SU-DHL-6 (cell line): ENCODE measurements around the gene THSD4.

Experiments
- H2AFZ ChIP-seq: fragments of 200-600 bp; sonication (generic); 2 replicates; pipeline ENCODE4 v1.6.1; 2014; ENCODE audit warnings: low read depth, mild to moderate bottlenecking, moderate library complexity, mixed read lengths, antibody characterized with exemption, low read length; ENCODE audit not compliant: severe bottlenecking
- H3F3A ChIP-seq: fragments of 200-600 bp; shearing (Covaris generic); 2 replicates; pipeline ENCODE4 v1.6.0; 2016; ENCODE audit warnings: antibody characterized with exemption, mild to moderate bottlenecking; ENCODE audit not compliant: insufficient read depth
- H3K27ac ChIP-seq: fragments of 200-600 bp; sonication (generic); 2 replicates; pipeline ENCODE4 v1.5.1; 2016; ENCODE audit warnings: low read depth, mild to moderate bottlenecking, low read length, moderate library complexity, mixed read lengths
- H3K27me3 ChIP-seq: fragments of 200-600 bp; sonication (generic), shearing (Covaris generic); 2 replicates; pipeline ENCODE4 v1.6.0; 2014; ENCODE audit warnings: mild to moderate bottlenecking, low read length
- H3K36me3 ChIP-seq: fragments of 200-600 bp; sonication (generic); 2 replicates; pipeline ENCODE4 v1.6.1; 2014; ENCODE audit warnings: mild to moderate bottlenecking, low read length, mixed read lengths
- H3K4me2 ChIP-seq: fragments of 300-600, 200-600 bp; shearing (Covaris generic), sonication (generic); 2 replicates; pipeline ENCODE4 v1.6.0; 2014; ENCODE audit warnings: low read length, low read depth, mild to moderate bottlenecking; ENCODE audit not compliant: poor library complexity, severe bottlenecking
- H3K4me3 ChIP-seq: fragments of 200-600 bp; sonication (generic); 2 replicates; pipeline ENCODE4 v1.5.1; 2014; ENCODE audit warnings: antibody characterized with exemption, low read length, mild to moderate bottlenecking, mixed read lengths; ENCODE audit not compliant: insufficient read depth, poor library complexity, severe bottlenecking
- H3K79me2 ChIP-seq: fragments of 200-600 bp; sonication (generic); 2 replicates; pipeline ENCODE4 v1.6.1; 2014; ENCODE audit warnings: mild to moderate bottlenecking, low read length, moderate library complexity; ENCODE audit not compliant: insufficient read depth
- H3K9ac ChIP-seq: fragments of 200-600 bp; sonication (generic); 2 replicates; pipeline ENCODE4 v1.7.0; 2014; ENCODE audit warnings: mild to moderate bottlenecking, low read length
- H3K9me2 ChIP-seq: fragments of 200-600 bp; sonication (generic); replicated peaks from 2 replicates; pipeline ENCODE4 v1.6.1; 2014; ENCODE audit warnings: low read length; ENCODE audit not compliant: insufficient read depth
- H3K9me3 ChIP-seq: fragments of 200-600 bp; sonication (generic); 2 replicates; pipeline ENCODE4 v1.6.1; 2014; ENCODE audit warnings: low read length, mixed read lengths; ENCODE audit not compliant: insufficient read depth
- H4K20me1 ChIP-seq: fragments of 200-600 bp; sonication (generic); 2 replicates; pipeline ENCODE4 v1.6.1; 2014; ENCODE audit warnings: low read depth, mild to moderate bottlenecking, antibody characterized with exemption, low read length, moderate library complexity, mixed read lengths
- CTCF ChIP-seq: fragments of 200-600 bp; sonication (generic); IDR thresholded peaks from one replicate; pipeline ENCODE4 v1.5.1; 2017; ENCODE audit warnings: antibody characterized with exemption, mild to moderate bottlenecking, low read length, moderate library complexity; ENCODE audit not compliant: insufficient read depth, poor library complexity, severe bottlenecking
- EZH2phosphoT487 ChIP-seq: fragments of 200-600 bp; sonication (generic), shearing (Covaris generic); conservative IDR thresholded peaks from 2 replicates; pipeline ENCODE4 v1.6.1; 2018; ENCODE audit warnings: mild to moderate bottlenecking, antibody characterized with exemption, low read length, moderate library complexity, mixed read lengths

The THSD4 gene

GRCh38 chr15:71180986-71181853, 65.9 kb downstream of the THSD4 start:
- no peak for TF ChIP-seq CTCF
- no peak for TF ChIP-seq EZH2phosphoT487
- H3K79me2 ChIP-seq: no peaks in the 10 kb centered on the region
- H3K4me3 ChIP-seq: no peak overlapping the region
- H3K4me2 ChIP-seq: no peak overlapping the region
- H3K36me3 ChIP-seq: no peaks in the 10 kb centered on the region
- H2AFZ ChIP-seq: no peak overlapping the region
- H3F3A ChIP-seq: no peaks in the 10 kb centered on the region
- no peak overlapping the region for H3K27ac ChIP-seq
- H3K9me2 ChIP-seq: no peaks in the 10 kb centered on the region
- H3K27me3 ChIP-seq: no peaks in the 10 kb centered on the region
- H4K20me1 ChIP-seq: no peaks in the 10 kb centered on the region
- no peak overlapping the region for H3K9ac ChIP-seq
- no peaks in the 10 kb centered on the region for H3K9me3 ChIP-seq

- Histone ChIP-seq H3K27ac (no peak overlapping the region), H3K27me3 (no peaks in the 10 kb centered on the region), H2AFZ (no peak overlapping the region), H3K9ac (no peak overlapping the region), H3K4me3 (no peak overlapping the region), H3K9me3 (no peaks in the 10 kb centered on the region), H3F3A (no peaks in the 10 kb centered on the region), H3K9me2 (no peaks in the 10 kb centered on the region), H3K4me2 (no peak overlapping the region), H4K20me1 (no peaks in the 10 kb centered on the region), H3K79me2 (no peaks in the 10 kb centered on the region), H3K36me3 (no peaks in the 10 kb centered on the region)
- no peak for TF ChIP-seq CTCF
- no peak for TF ChIP-seq EZH2phosphoT487
Measured at GRCh38 chr15:71182522-71182921, 67.3 kb downstream of the THSD4 start.

GRCh38 chr15:71183063-71183462, 67.8 kb downstream of the THSD4 start:
- Histone ChIP-seq H3K4me3 (no peak overlapping the region), H3K4me2 (no peak overlapping the region), H2AFZ (no peak overlapping the region), H3K79me2 (no peaks in the 10 kb centered on the region), H3K9me3 (no peaks in the 10 kb centered on the region), H3K9me2 (no peaks in the 10 kb centered on the region), H3K36me3 (no peaks in the 10 kb centered on the region), H3K27ac (no peak overlapping the region), H3K27me3 (no peaks in the 10 kb centered on the region), H3K9ac (no peak overlapping the region), H3F3A (no peaks in the 10 kb centered on the region), H4K20me1 (no peaks in the 10 kb centered on the region)
- TF ChIP-seq CTCF (no peak), EZH2phosphoT487 (no peak)
